ENCODE measurements around the gene ARHGAP29.

DNA sequence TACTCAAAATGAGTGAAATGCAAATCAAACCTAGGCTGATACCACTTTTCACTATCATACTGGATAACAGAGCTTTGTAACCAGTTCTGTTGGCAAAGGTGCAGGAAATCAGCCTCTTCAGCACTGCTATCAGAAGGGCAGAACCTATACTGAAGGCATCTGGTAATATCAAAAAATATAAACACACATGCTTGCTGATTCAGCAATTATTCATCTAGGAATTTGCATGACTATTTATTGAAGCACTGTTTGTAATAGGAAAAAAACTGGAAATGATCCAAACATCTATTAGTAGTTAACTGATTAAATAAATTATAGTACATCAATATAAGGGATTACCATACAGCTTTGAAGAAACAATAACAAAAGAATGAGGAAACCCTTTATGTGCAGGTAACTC lies 21.4 kb downstream of the ARHGAP29 start:
- TF ChIP-seq POLR2AphosphoS5 (IDR thresholded peaks at IDR 0.05; ENCODE audit: low read depth, low read length) (no peak), REST (IDR thresholded peaks at IDR 0.05; ENCODE audit: insufficient read depth in 1 of 2, low read depth in 2 of 2, low read length in 1 of 2) (no peak), SIN3A (IDR thresholded peaks at IDR 0.05; ENCODE audit: borderline replicate concordance, insufficient read depth, low read depth, low read length) (no peak), TCF7L2 (IDR thresholded peaks at IDR 0.05; ENCODE audit: low read depth, low read length) (no peak)
- TF ChIP-seq, protein P1, sequence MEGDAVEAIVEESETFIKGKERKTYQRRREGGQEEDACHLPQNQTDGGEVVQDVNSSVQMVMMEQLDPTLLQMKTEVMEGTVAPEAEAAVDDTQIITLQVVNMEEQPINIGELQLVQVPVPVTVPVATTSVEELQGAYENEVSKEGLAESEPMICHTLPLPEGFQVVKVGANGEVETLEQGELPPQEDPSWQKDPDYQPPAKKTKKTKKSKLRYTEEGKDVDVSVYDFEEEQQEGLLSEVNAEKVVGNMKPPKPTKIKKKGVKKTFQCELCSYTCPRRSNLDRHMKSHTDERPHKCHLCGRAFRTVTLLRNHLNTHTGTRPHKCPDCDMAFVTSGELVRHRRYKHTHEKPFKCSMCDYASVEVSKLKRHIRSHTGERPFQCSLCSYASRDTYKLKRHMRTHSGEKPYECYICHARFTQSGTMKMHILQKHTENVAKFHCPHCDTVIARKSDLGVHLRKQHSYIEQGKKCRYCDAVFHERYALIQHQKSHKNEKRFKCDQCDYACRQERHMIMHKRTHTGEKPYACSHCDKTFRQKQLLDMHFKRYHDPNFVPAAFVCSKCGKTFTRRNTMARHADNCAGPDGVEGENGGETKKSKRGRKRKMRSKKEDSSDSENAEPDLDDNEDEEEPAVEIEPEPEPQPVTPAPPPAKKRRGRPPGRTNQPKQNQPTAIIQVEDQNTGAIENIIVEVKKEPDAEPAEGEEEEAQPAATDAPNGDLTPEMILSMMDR (IDR thresholded peaks at IDR 0.05), result no peak

All from Panc1 (cell line).